Astrocyte (in vitro differentiated cells and primary cell): ENCODE results near the gene LRIT3. TPM values are rescaled to one million over a fixed set of nuclear protein-coding genes. Genes with fewer than 3 reads are reported as not detected.

Experiments
- DNase-seq: peaks from one replicate; pipeline ENCODE4 v3.0.0-alpha.2; 2010; ENCODE audit warnings: low read depth
- FAIRE-seq: peaks from 2 replicates; lab custom pipeline; 2011; peaks lifted over from hg19 to GRCh38; lab: Jason Lieb, UNC
- H2AFZ ChIP-seq: 2 replicates; pipeline ENCODE4 v1.6.0; 2012; ENCODE audit warnings: low read depth, low read length, inconsistent platforms
- H3K27ac ChIP-seq: 2 replicates; pipeline ENCODE4 v1.5.1; 2011; ENCODE audit warnings: low read depth, low read length, inconsistent platforms
- H3K27me3 ChIP-seq: 2 replicates; pipeline ENCODE4 v1.6.0; 2011; ENCODE audit warnings: low read length, inconsistent platforms; ENCODE audit not compliant: insufficient read depth
- H3K36me3 ChIP-seq: 2 replicates; pipeline ENCODE4 v1.5.1; 2011; ENCODE audit warnings: low read length, inconsistent platforms; ENCODE audit not compliant: insufficient read depth
- H3K4me1 ChIP-seq: 2 replicates; pipeline ENCODE4 v1.5.1; 2011; ENCODE audit warnings: low read length, inconsistent platforms; ENCODE audit not compliant: insufficient read depth
- H3K4me2 ChIP-seq: 2 replicates; pipeline ENCODE4 v1.6.0; 2012; ENCODE audit warnings: low read length, inconsistent platforms
- H3K4me3 ChIP-seq: 2 replicates; pipeline ENCODE4 v1.5.1; 2011; ENCODE audit warnings: low read depth, mild to moderate bottlenecking, low read length, inconsistent platforms; ENCODE audit not compliant: insufficient read depth
- H3K79me2 ChIP-seq: 2 replicates; pipeline ENCODE4 v1.6.0; 2012; ENCODE audit warnings: mild to moderate bottlenecking, low read length, inconsistent platforms; ENCODE audit not compliant: insufficient read depth
- H3K9ac ChIP-seq: 2 replicates; pipeline ENCODE4 v1.6.0; 2012; ENCODE audit warnings: mild to moderate bottlenecking, low read length, inconsistent platforms
- H3K9me3 ChIP-seq: 2 replicates; pipeline ENCODE4 v1.5.1; 2012; ENCODE audit warnings: low read depth, mild to moderate bottlenecking, low read length, inconsistent platforms; ENCODE audit not compliant: insufficient read depth
- H4K20me1 ChIP-seq: 2 replicates; pipeline ENCODE4 v1.6.0; 2012; ENCODE audit warnings: low read length, inconsistent platforms; ENCODE audit not compliant: insufficient read depth
- H3K27ac Mint-ChIP-seq: one replicate; pipeline ENCODE4 v1.8.0; 2021; ENCODE audit warnings: mild to moderate bottlenecking, mixed read lengths; ENCODE audit not compliant: unreplicated experiment
- H3K27me3 Mint-ChIP-seq: one replicate; pipeline ENCODE4 v1.8.0; 2021; ENCODE audit warnings: low read depth, mixed read lengths; ENCODE audit not compliant: unreplicated experiment
- H3K36me3 Mint-ChIP-seq: one replicate; pipeline ENCODE4 v1.8.0; 2021; ENCODE audit warnings: low read depth, mixed read lengths; ENCODE audit not compliant: unreplicated experiment
- H3K4me1 Mint-ChIP-seq: one replicate; pipeline ENCODE4 v1.8.0; 2021; ENCODE audit warnings: low read depth, mixed read lengths; ENCODE audit not compliant: unreplicated experiment
- H3K4me3 Mint-ChIP-seq: one replicate; pipeline ENCODE4 v1.8.0; 2021; ENCODE audit warnings: mild to moderate bottlenecking, moderate library complexity, mixed read lengths; ENCODE audit not compliant: unreplicated experiment
- H3K9me3 Mint-ChIP-seq: one replicate; pipeline ENCODE4 v1.8.0; 2021; ENCODE audit warnings: mild to moderate bottlenecking, mixed read lengths; ENCODE audit not compliant: unreplicated experiment
- CTCF ChIP-seq: IDR thresholded peaks from 2 replicates; pipeline ENCODE4 v1.5.1; 2011; ENCODE audit warnings: low read depth, mild to moderate bottlenecking, inconsistent platforms, low read length, moderate library complexity; ENCODE audit not compliant: insufficient read depth
- EZH2 ChIP-seq: IDR thresholded peaks from 2 replicates; pipeline ENCODE4 v1.6.1; 2012; ENCODE audit warnings: mild to moderate bottlenecking, low read length, inconsistent platforms; ENCODE audit not compliant: insufficient read depth
- total RNA-seq: library from RNA; stranded (reverse); gene quantifications from 2 replicates; pipeline ENCODE4 v1.2.1, GENCODE V29; 2021

Gene LRIT3
- total RNA-seq, 1 donor from 2014 or later, result 0.11 TPM

GRCh38 chr4:109801099-109801789 is 46.7 kb upstream of the LRIT3 start:
- DNase-seq (no peak), FAIRE-seq (no peak)
- peak overlapping the region; percentile 36 for H3K4me2 ChIP-seq
- H3K4me3 Mint-ChIP-seq, result no peak overlapping the region
- H3K36me3 ChIP-seq, result no peaks in the 10 kb centered on the region
- no peaks in the 10 kb centered on the region for H3K36me3 Mint-ChIP-seq
- peaks cover 2% of the 10 kb centered on the region for H3K27me3 Mint-ChIP-seq
- H3K4me3 ChIP-seq, result no peak overlapping the region
- peak overlapping the region; percentile 34 for H3K9ac ChIP-seq
- TF ChIP-seq CTCF (no peak), EZH2 (no peak)
- H2AFZ ChIP-seq, result no peak overlapping the region
- no peak overlapping the region for H3K27ac Mint-ChIP-seq
- no peaks in the 10 kb centered on the region for H3K9me3 ChIP-seq
- H4K20me1 ChIP-seq, result no peaks in the 10 kb centered on the region
- H3K4me1 ChIP-seq, result peaks cover 5% of the 10 kb centered on the region
- H3K9me3 Mint-ChIP-seq, result no peaks in the 10 kb centered on the region
- H3K27me3 ChIP-seq, result no peaks in the 10 kb centered on the region
- no peaks in the 10 kb centered on the region for H3K4me1 Mint-ChIP-seq
- H3K79me2 ChIP-seq, result no peaks in the 10 kb centered on the region
- no peak overlapping the region for H3K27ac ChIP-seq

DNA sequence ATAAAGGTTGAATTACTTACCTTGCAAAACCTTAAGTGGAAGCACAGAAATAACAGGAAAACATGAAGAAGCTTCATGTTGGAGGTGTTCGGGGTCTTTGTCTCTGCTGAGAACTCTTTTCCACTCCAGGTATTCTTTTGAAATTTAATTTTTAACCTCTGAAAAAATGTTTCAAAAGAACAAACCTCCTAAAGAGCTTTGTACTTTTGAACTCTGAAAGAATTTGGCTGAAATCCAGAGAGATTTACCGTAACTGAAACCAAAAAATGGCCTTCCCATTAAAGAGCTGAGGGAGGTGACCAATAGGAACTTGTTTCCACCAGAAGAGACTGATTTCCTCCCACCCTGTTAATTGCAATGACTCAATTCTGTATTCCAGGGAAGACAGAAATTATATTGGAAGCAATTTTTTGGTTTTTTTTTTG is 46.0 kb upstream of the LRIT3 start, which contains the start of gene CFI:
CFI (minus strand) TSS at position 105 of the 425 bp plus-strand sequence; CDS start at position 77, 28 bp downstream.
- Mint-ChIP-seq H3K36me3 (no peaks in the 10 kb centered on the region), H3K27me3 (peaks cover 2% of the 10 kb centered on the region), H3K4me1 (no peaks in the 10 kb centered on the region), H3K27ac (no peak within 1 kb of the TSS), H3K9me3 (no peaks in the 10 kb centered on the region), H3K4me3 (no peak within 1 kb of the TSS)
- FAIRE-seq (no peak), DNase-seq (peak; percentile 88)
- H3K4me3 ChIP-seq, result no peak within 1 kb of the TSS
- no peak within 1 kb of the TSS for H3K27ac ChIP-seq
- TF ChIP-seq CTCF (no peak), EZH2 (no peak)
- peaks cover 5% of the 10 kb centered on the region for H3K4me1 ChIP-seq
- no peak within 1 kb of the TSS for H2AFZ ChIP-seq
- H4K20me1 ChIP-seq, result no peaks in the 10 kb centered on the region
- H3K79me2 ChIP-seq, result no peaks in the 10 kb centered on the region
- H3K27me3 ChIP-seq, result no peaks in the 10 kb centered on the region
- H3K4me2 ChIP-seq, result peak within 1 kb of the TSS; percentile 63
- H3K36me3 ChIP-seq, result no peaks in the 10 kb centered on the region
- H3K9ac ChIP-seq, result peak within 1 kb of the TSS; percentile 34
- no peaks in the 10 kb centered on the region for H3K9me3 ChIP-seq
